Right cardiac atrium (tissue), 5 donors: ENCODE results near the gene DACT3. TPM values are rescaled to one million over a fixed set of nuclear protein-coding genes. Genes with fewer than 3 reads are reported as not detected.

Experiments
- ATAC-seq, 2 donors: fragments of 200-7000 bp; cut with Tn5 transposase; one replicate each; pipeline versions ENCODE4 v1.8.0 to v1.9.1; 2020; ENCODE audit warnings: moderate library complexity in 2 of 2, mild to moderate bottlenecking in 1 of 2
- DNase-seq, 3 donors: peaks; one replicate each; pipeline ENCODE4 v3.0.0-alpha.2; 2020
- H3K27ac ChIP-seq: one replicate; pipeline ENCODE4 v1.5.1; 2013; ENCODE audit warnings: mild to moderate bottlenecking, low read length, control low read depth, moderate library complexity
- H3K27me3 ChIP-seq: one replicate; pipeline ENCODE4 v1.6.1; 2013; ENCODE audit not compliant: control insufficient read depth, insufficient read depth
- H3K4me1 ChIP-seq: one replicate; pipeline ENCODE4 v1.6.1; 2013; ENCODE audit warnings: low read length; ENCODE audit not compliant: control insufficient read depth, insufficient read depth
- H3K4me3 ChIP-seq: one replicate; pipeline ENCODE4 v1.5.1; 2013; ENCODE audit warnings: low read length, control low read depth
- H3K9me3 ChIP-seq: one replicate; pipeline ENCODE4 v1.6.1; 2013; ENCODE audit warnings: low read length; ENCODE audit not compliant: control insufficient read depth
- WGBS: extraction: QIAGEN DNeasy Blood & Tissue Kit; methylation state at CpG from one replicate; pipeline ENCODE4 v1.1.7; 2013; 5-methylcytosine and 5-hydroxymethylcytosine counted together
- intact Hi-C, 4 donors: fragments of 100-400 bp; cut with DNase I; formaldehyde crosslinking; loops; one replicate each; pipeline versions ENCODE4 v1.11.0 to v1.14.0; 2022 to 2023
- polyA plus RNA-seq: library from polyadenylated mRNA; stranded (reverse); fragments of 200-250 nt; gene quantifications from one replicate; pipeline ENCODE4 v1.2.3, GENCODE V29; 2013
- total RNA-seq, 4 donors: library from RNA; stranded (reverse); fragmentation: NEBNext Ultra II Directional; extraction: Animal tissue kit (Norgen Biotek cat#: 25700); gene quantifications; one replicate each; pipeline ENCODE4 v1.2.1, GENCODE V29; 2021
- donor health status: healthy with polysubstance abuse.
- donor health status: DM: no; HTN: yes; CAD: no.
- donor health status: DM: no; HTN: no; CAD: no.
- donor health status: DM: no; HTN: yes; CAD: no; lungs with severe emphysema.
- donor health status: DM: yes; HTN: yes; CAD: no.

Gene DACT3
- total and polyA plus RNA-seq, 5 donors: 24.6 to 46.5 (median 34.2) TPM

- no peak overlapping the region for H3K4me3 ChIP-seq
- H3K27ac ChIP-seq: no peak overlapping the region
- DNase-seq: peak in 1 of 3 donors; percentile 7
- WGBS: 54% methylated on average over 5 of the region's 5 CpGs
- H3K9me3 ChIP-seq: no peaks in the 10 kb centered on the region
- no peaks in the 10 kb centered on the region for H3K27me3 ChIP-seq
- H3K4me1 ChIP-seq: peaks cover 3% of the 10 kb centered on the region
- no peak for ATAC-seq
- intact Hi-C loops: loop anchor here in 2 of 4 donors (10.0 kb wide), 2 partner anchors 54 to 234 kb away; partner anchors contain the start of gene DACT3 (in 1 of the 2)
These were observed 50.6 kb downstream of the DACT3 start for GRCh38 chr19:46610413-46610775.

DNA sequence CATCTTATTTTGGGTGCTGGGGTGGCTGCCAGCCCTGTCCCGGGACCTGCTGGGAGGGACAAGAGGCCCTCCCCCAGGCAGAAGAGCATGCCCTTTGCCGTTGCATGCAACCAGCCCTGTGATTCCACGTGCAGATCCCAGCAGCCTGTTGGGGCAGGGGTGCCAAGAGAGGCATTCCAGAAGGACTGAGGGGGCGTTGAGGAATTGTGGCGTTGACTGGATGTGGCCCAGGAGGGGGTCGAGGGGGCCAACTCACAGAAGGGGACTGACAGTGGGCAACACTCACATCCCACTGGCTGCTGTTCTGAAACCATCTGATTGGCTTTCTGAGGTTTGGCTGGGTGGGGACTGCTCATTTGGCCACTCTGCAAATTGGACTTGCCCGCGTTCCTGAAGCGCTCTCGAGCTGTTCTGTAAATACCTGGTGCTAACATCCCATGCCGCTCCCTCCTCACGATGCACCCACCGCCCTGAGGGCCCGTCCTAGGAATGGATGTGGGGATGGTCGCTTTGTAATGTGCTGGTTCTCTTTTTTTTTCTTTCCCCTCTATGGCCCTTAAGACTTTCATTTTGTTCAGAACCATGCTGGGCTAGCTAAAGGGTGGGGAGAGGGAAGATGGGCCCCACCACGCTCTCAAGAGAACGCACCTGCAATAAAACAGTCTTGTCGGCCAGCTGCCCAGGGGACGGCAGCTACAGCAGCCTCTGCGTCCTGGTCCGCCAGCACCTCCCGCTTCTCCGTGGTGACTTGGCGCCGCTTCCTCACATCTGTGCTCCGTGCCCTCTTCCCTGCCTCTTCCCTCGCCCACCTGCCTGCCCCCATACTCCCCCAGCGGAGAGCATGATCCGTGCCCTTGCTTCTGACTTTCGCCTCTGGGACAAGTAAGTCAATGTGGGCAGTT, 51.2 kb downstream of the DACT3 start:
- no peak for ATAC-seq
- H3K4me3 ChIP-seq: no peak overlapping the region
- peaks cover 5% of the 10 kb centered on the region for H3K4me1 ChIP-seq
- 73% methylated on average over 30 of the region's 30 CpGs for WGBS
- no peak overlapping the region for H3K27ac ChIP-seq
- intact Hi-C loops: loop anchor here in 2 of 4 donors (10.0 kb wide), 2 partner anchors 55 to 235 kb away; partner anchors contain the start of gene DACT3 (in 1 of the 2)
- no peaks in the 10 kb centered on the region for H3K9me3 ChIP-seq
- no peaks in the 10 kb centered on the region for H3K27me3 ChIP-seq
- peak; percentile 11 to 53 (median 28) for DNase-seq

- H3K4me3 ChIP-seq: no peak overlapping the region
- intact Hi-C loops: no loop called here
- 91% methylated on average over 27 of the region's 27 CpGs for WGBS
- no peaks in the 10 kb centered on the region for H3K27me3 ChIP-seq
- H3K4me1 ChIP-seq: peaks cover 5% of the 10 kb centered on the region
- no peak for ATAC-seq
- no peaks in the 10 kb centered on the region for H3K9me3 ChIP-seq
- no peak overlapping the region for H3K27ac ChIP-seq
- DNase-seq: peak in 2 of 3 donors; percentile 12 to 40
These were observed 52.2 kb downstream of the DACT3 start for GRCh38 chr19:46608581-46609345.

- intact Hi-C loops: no loop called here
- ATAC-seq (no peak), DNase-seq (peak in 1 of 3 donors; percentile 32)
- no peak overlapping the region for H3K4me3 ChIP-seq
- peaks cover 5% of the 10 kb centered on the region for H3K4me1 ChIP-seq
- WGBS: 94% methylated on average over 9 of the region's 9 CpGs
- H3K27ac ChIP-seq: no peak overlapping the region
- H3K9me3 ChIP-seq: no peaks in the 10 kb centered on the region
- H3K27me3 ChIP-seq: no peaks in the 10 kb centered on the region
These were observed 52.8 kb downstream of the DACT3 start for GRCh38 chr19:46608178-46608577.

GRCh38 chr19:46607448-46607841, 53.5 kb downstream of the DACT3 start:
- no peaks in the 10 kb centered on the region for H3K27me3 ChIP-seq
- DNase-seq: peak in 1 of 3 donors; percentile 17
- H3K27ac ChIP-seq: no peak overlapping the region
- no peak for ATAC-seq
- intact Hi-C loops: no loop called here
- 71% methylated on average over 12 of the region's 12 CpGs for WGBS
- H3K9me3 ChIP-seq: no peaks in the 10 kb centered on the region
- H3K4me3 ChIP-seq: no peak overlapping the region
- peaks cover 9% of the 10 kb centered on the region for H3K4me1 ChIP-seq

DNA sequence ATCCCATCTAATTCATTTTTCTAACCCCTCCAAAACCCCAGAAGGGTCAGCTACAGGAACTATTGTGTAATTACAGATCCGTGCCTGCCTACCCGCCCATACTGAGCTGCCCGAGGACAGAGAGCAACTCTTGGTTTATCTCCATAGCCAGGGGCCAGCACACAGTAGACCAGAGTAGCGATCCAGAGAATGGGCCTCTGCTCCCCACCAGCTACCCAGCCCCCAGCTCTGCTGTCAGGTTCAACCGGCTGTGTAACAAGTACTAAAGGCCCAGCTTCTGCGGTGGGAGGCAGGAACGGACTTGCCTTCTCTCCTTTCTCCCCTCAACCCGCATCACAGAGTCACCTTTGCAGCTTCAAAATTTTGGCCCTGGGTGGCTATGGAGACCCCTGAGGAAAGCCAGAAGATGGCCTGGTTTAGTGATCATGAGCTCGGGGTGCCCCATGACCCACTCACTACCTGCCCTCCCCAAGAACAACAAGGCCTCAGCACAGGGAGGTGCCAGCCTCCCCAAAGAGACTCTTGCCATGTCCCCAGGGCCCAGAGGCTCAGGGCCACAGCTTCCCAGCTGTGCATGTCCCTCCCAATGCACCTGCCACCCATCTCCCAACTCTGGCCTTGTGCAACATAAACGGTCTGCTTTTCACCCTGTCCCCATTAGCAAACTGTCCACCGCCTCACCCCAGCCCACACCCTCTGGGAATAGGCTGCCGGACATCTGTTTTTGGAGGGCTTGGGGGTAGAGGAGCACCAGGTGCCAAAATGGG, 54.1 kb downstream of the DACT3 start:
- H3K27ac ChIP-seq: no peak overlapping the region
- 75% methylated on average over 12 of the region's 12 CpGs for WGBS
- DNase-seq (peak in 1 of 3 donors; percentile 32), ATAC-seq (no peak)
- H3K4me1 ChIP-seq: peaks cover 9% of the 10 kb centered on the region
- no peak overlapping the region for H3K4me3 ChIP-seq
- no peaks in the 10 kb centered on the region for H3K9me3 ChIP-seq
- intact Hi-C loops: no loop called here
- no peaks in the 10 kb centered on the region for H3K27me3 ChIP-seq

DNA sequence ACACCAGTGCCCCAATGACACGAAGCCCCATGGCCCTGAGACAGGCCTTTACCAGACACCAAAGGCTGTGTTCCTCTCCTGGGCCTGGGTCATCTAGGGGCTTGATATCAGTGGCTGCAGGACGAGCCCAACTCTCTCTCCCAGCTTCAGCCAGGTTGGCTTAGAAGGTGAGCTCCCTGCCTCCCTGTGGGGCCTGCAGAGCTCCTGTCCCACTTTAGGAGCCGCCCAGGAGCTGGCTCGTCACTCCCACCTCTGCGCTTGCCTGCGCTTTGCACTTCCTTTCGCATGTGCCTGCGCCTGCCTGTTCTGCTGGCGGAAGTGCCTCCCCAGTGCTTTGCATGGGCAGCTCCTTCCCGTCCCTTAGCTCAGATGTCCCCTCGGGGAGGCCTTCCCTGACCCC, 55.0 kb downstream of the DACT3 start:
- 77% methylated on average over 11 of the region's 11 CpGs for WGBS
- no peak overlapping the region for H3K4me3 ChIP-seq
- DNase-seq (no peak), ATAC-seq (no peak)
- peaks cover 9% of the 10 kb centered on the region for H3K4me1 ChIP-seq
- intact Hi-C loops: no loop called here
- no peaks in the 10 kb centered on the region for H3K9me3 ChIP-seq
- H3K27ac ChIP-seq: no peak overlapping the region
- H3K27me3 ChIP-seq: no peaks in the 10 kb centered on the region

GRCh38 chr19:46605356-46605821, 55.6 kb downstream of the DACT3 start:
- Histone ChIP-seq H3K27me3 (no peaks in the 10 kb centered on the region), H3K27ac (peak overlapping the region; percentile 8), H3K4me3 (no peak overlapping the region), H3K9me3 (no peaks in the 10 kb centered on the region), H3K4me1 (peaks cover 9% of the 10 kb centered on the region)
- WGBS: 41% methylated on average over 16 of the region's 16 CpGs
- ATAC-seq (no peak), DNase-seq (peak in 1 of 3 donors; percentile 63)
- intact Hi-C loops: no loop called here

DNA sequence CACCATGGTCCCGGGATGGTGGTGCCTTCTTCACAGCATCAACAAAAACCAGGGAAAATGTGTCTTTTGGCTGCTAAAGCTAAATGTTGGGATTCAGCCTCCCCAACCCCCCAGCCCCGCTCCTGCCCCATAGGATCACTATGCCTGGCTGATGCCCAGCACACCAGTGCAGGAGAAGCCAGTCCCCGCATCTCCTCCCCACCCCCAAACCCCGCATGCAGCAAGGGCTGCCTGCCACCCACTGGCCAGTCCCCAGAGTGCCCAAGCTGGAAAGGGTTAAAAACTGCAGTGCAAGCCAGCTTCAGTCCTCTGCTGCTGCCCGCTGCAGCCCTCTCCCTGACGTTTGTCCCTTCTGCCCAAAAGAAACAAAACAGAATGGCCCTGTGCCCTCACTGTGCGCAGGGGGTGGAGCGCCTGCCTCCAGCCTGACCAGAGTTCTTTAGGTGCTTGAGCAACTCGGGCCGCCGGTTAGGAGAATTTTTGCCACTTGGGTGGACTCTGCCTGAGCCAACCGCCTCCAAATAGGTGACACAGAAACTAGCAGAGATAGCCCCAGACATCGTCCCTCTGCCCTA, 56.1 kb downstream of the DACT3 start:
- no peak for ATAC-seq
- Histone ChIP-seq H3K4me1 (peaks cover 9% of the 10 kb centered on the region), H3K27ac (peak overlapping the region; percentile 8), H3K9me3 (no peaks in the 10 kb centered on the region), H3K27me3 (no peaks in the 10 kb centered on the region), H3K4me3 (no peak overlapping the region)
- DNase-seq: peak in 1 of 3 donors; percentile 64
- intact Hi-C loops: no loop called here
- WGBS: 50% methylated on average over 13 of the region's 13 CpGs

DNA sequence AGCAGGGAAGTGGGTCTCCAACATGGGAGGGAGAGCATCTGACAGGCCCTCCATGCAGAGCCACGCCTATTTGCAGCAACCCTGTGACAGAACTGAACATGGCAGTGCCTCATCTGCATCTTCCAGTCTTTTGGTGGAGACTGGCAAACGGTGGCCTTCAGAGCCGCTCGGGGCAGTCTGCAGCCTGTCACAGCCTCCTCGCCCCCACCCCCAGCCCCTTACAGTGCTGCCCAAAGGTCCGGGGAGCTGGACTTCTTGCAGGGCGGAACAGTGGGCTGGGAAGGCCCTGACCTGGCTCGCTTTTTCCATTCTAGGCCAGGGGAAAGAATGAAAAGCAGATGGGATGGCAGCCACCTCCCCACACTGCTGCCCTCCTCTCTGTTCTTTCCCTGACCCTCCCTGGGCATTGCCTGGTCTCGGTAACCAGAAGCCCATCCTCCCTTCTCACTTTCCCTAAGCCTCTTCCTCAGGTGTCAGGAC, 57.2 kb downstream of the DACT3 start:
- Histone ChIP-seq H3K27me3 (no peaks in the 10 kb centered on the region), H3K4me1 (peaks cover 9% of the 10 kb centered on the region), H3K4me3 (no peak overlapping the region), H3K27ac (no peak overlapping the region), H3K9me3 (no peaks in the 10 kb centered on the region)
- DNase-seq (peak in 1 of 3 donors; percentile 56), ATAC-seq (no peak)
- intact Hi-C loops: no loop called here
- WGBS: 51% methylated on average over 9 of the region's 9 CpGs
